Osteocyte (in vitro differentiated cells): ENCODE results near the gene PTPN14. TPM values are rescaled to one million over a fixed set of nuclear protein-coding genes. Genes with fewer than 3 reads are reported as not detected.

Experiments used
- DNase-seq: peaks from one replicate; pipeline ENCODE4 v3.0.0; 2021; ENCODE audit warnings: mixed read lengths; ENCODE audit not compliant: unreplicated experiment; ENCODE audit errors: extremely low spot score
- H3K27ac Mint-ChIP-seq: one replicate; pipeline ENCODE4 v1.8.0; 2021; ENCODE audit warnings: mild to moderate bottlenecking, mixed read lengths; ENCODE audit not compliant: unreplicated experiment
- H3K27me3 Mint-ChIP-seq: one replicate; pipeline ENCODE4 v1.8.0; 2021; ENCODE audit warnings: mixed read lengths; ENCODE audit not compliant: unreplicated experiment
- H3K36me3 Mint-ChIP-seq: one replicate; pipeline ENCODE4 v1.8.0; 2021; ENCODE audit warnings: mixed read lengths; ENCODE audit not compliant: unreplicated experiment
- H3K4me1 Mint-ChIP-seq: one replicate; pipeline ENCODE4 v1.8.0; 2021; ENCODE audit warnings: mixed read lengths; ENCODE audit not compliant: unreplicated experiment
- H3K4me3 Mint-ChIP-seq: one replicate; pipeline ENCODE4 v1.8.0; 2021; ENCODE audit warnings: mild to moderate bottlenecking, moderate library complexity, mixed read lengths; ENCODE audit not compliant: unreplicated experiment
- H3K9me3 Mint-ChIP-seq: one replicate; pipeline ENCODE4 v1.8.0; 2021; ENCODE audit warnings: mixed read lengths; ENCODE audit not compliant: unreplicated experiment
- CTCF ChIP-seq: fragments of 200-600 bp; sonication (generic); IDR thresholded peaks from 2 replicates; pipeline ENCODE4 v1.5.0; 2021; ENCODE audit warnings: antibody characterized with exemption, mild to moderate bottlenecking, moderate library complexity
- total RNA-seq: library from RNA; stranded (reverse); gene quantifications from 2 replicates; pipeline ENCODE4 v1.2.1, GENCODE V29; 2021

Gene PTPN14
- total RNA-seq, 1 donor from 2014 or later = 140 TPM

GRCh38 chr1:214391873-214392645 lies 159.3 kb downstream of the PTPN14 start:
- no peak for TF ChIP-seq CTCF
- Mint-ChIP-seq H3K9me3 (no peaks in the 10 kb centered on the region), H3K27ac (peak overlapping the region; percentile 80), H3K4me3 (no peak overlapping the region), H3K27me3 (no peaks in the 10 kb centered on the region), H3K4me1 (peaks cover 57% of the 10 kb centered on the region), H3K36me3 (peaks cover 48% of the 10 kb centered on the region)
- DNase-seq = no peak

GRCh38 chr1:214389734-214390133 lies 161.7 kb downstream of the PTPN14 start:
- Mint-ChIP-seq H3K4me3 (no peak overlapping the region), H3K27ac (peak overlapping the region; percentile 86), H3K4me1 (peaks cover 65% of the 10 kb centered on the region), H3K27me3 (no peaks in the 10 kb centered on the region), H3K9me3 (no peaks in the 10 kb centered on the region), H3K36me3 (peaks cover 45% of the 10 kb centered on the region)
- no peak for TF ChIP-seq CTCF
- DNase-seq = no peak

GRCh38 chr1:214386747-214387146 lies 164.7 kb downstream of the PTPN14 start:
- Mint-ChIP-seq H3K27me3 (no peaks in the 10 kb centered on the region), H3K9me3 (no peaks in the 10 kb centered on the region), H3K36me3 (peaks cover 51% of the 10 kb centered on the region), H3K4me1 (peaks cover 38% of the 10 kb centered on the region), H3K4me3 (no peak overlapping the region), H3K27ac (peak overlapping the region; percentile 93)
- no peak for DNase-seq
- no peak for TF ChIP-seq CTCF

- H3K4me3 Mint-ChIP-seq = no peak overlapping the region
- H3K9me3 Mint-ChIP-seq = no peaks in the 10 kb centered on the region
- H3K27me3 Mint-ChIP-seq = no peaks in the 10 kb centered on the region
- no peak for TF ChIP-seq CTCF
- peaks cover 55% of the 10 kb centered on the region for H3K36me3 Mint-ChIP-seq
- peak overlapping the region; percentile 93 for H3K27ac Mint-ChIP-seq
- peaks cover 35% of the 10 kb centered on the region for H3K4me1 Mint-ChIP-seq
- DNase-seq = no peak
Observed at GRCh38 chr1:214386333-214386732, 165.1 kb downstream of the PTPN14 start.

GRCh38 chr1:214385428-214385827 lies 166.0 kb downstream of the PTPN14 start:
- H3K4me3 Mint-ChIP-seq = no peak overlapping the region
- no peaks in the 10 kb centered on the region for H3K27me3 Mint-ChIP-seq
- no peak for TF ChIP-seq CTCF
- no peak overlapping the region for H3K27ac Mint-ChIP-seq
- no peaks in the 10 kb centered on the region for H3K9me3 Mint-ChIP-seq
- no peak for DNase-seq
- peaks cover 38% of the 10 kb centered on the region for H3K4me1 Mint-ChIP-seq
- H3K36me3 Mint-ChIP-seq = peaks cover 63% of the 10 kb centered on the region
